ENCODE data around the gene MAPKAPK3. TPM values are rescaled to one million over a fixed set of nuclear protein-coding genes. Genes with fewer than 3 reads are reported as not detected.

Gene MAPKAPK3
- total and polyA plus RNA-seq, 2 of the 4 experiments (the other 2 are of a cell fraction), result 38.3 to 57.2 TPM

- ATAC-seq (ENCODE audit: low read depth) (no peak), DNase-seq (no peak)
- no TSS peak for BruUV-seq (replicated peaks)
- dilution Hi-C loops (cut with HindIII; ENCODE audit: low sequenced_read_pairs, unreplicated experiment) (no loop called here), intact Hi-C loops (cut with micrococcal nuclease) (no loop called here), in situ Hi-C loops (cut with MboI; ENCODE audit: low sequenced_read_pairs) (no loop called here)
- no peaks in the 10 kb centered on the region for H3K79me1 ChIP-seq (ENCODE audit: low read depth in 1 of 2, low read length in 2 of 2)
- no peak for TF ChIP-seq SMC3 (IDR thresholded peaks at IDR 0.05; ENCODE audit: low read depth, low read length)
- no peak for TF ChIP-seq CEBPB (IDR thresholded peaks at IDR 0.05; ENCODE audit: low read depth, low read length)
- TF ChIP-seq FOS (IDR thresholded peaks at IDR 0.05; ENCODE audit: low read depth, low read length), result no peak
- no peak for TF ChIP-seq RFX5 (IDR thresholded peaks at IDR 0.05; ENCODE audit: low read depth, low read length)
- no peak for TF ChIP-seq RAD21 (IDR thresholded peaks at IDR 0.05; ENCODE audit: low read length)
- TF ChIP-seq CTCF (conservative IDR thresholded peaks at IDR 0.05; ENCODE audit: low read depth, low read length), result no peak
- no peak for TF ChIP-seq ELK1 (IDR thresholded peaks at IDR 0.05; ENCODE audit: borderline replicate concordance, low read depth, low read length)
- no peak for TF ChIP-seq MAZ (IDR thresholded peaks at IDR 0.05; ENCODE audit: borderline replicate concordance, low read depth, low read length)
- no peak for TF ChIP-seq RCOR1 (IDR thresholded peaks at IDR 0.05; ENCODE audit: insufficient replicate concordance, low read length)
- no peak for TF ChIP-seq USF2 (IDR thresholded peaks at IDR 0.05; ENCODE audit: low read depth, low read length)
- TF ChIP-seq MAFK (IDR thresholded peaks at IDR 0.05; ENCODE audit: low read depth, low read length), result no peak
- TF ChIP-seq NFE2L2 (IDR thresholded peaks at IDR 0.05; ENCODE audit: low read depth, low read length), result no peak
- TF ChIP-seq POLR2A (IDR thresholded peaks at IDR 0.05; ENCODE audit: low read depth, low read length), result no peak
- TF ChIP-seq BHLHE40 (IDR thresholded peaks at IDR 0.05; ENCODE audit: low read depth, low read length), result no peak
- TF ChIP-seq MXI1 (IDR thresholded peaks at IDR 0.05; ENCODE audit: borderline replicate concordance, low read depth, low read length), result no peak
- no peak for TF ChIP-seq CHD1 (IDR thresholded peaks at IDR 0.05; ENCODE audit: low read depth, low read length)
- no peak overlapping the region for H2BK120ac ChIP-seq (ENCODE audit: low read depth, low read length)
- H2AK5ac ChIP-seq (ENCODE audit: low read depth, low read length), result no peak overlapping the region
- H4K20me1 ChIP-seq (ENCODE audit: insufficient read depth, low read length), result no peaks in the 10 kb centered on the region; the same call in 1 of the 2 replicates
- H3K4me3 ChIP-seq (ENCODE audit: insufficient read depth, low read depth, low read length), result no peak overlapping the region
- no peak overlapping the region for H3K18ac ChIP-seq (ENCODE audit: low read depth, low read length)
- no peak overlapping the region for H2BK5ac ChIP-seq (ENCODE audit: low read depth, low read length, poor library complexity, severe bottlenecking)
- no peak overlapping the region for H4K8ac ChIP-seq (ENCODE audit: low read depth in 2 of 2, low read length in 2 of 2)
- H2BK20ac ChIP-seq (ENCODE audit: low read depth, low read length), result no peak overlapping the region
- no peak overlapping the region for H4K91ac ChIP-seq (ENCODE audit: insufficient read depth, low read depth, low read length)
- POLR2A ChIA-PET (ENCODE audit: unreplicated experiment), result interaction anchor here (0.6 kb wide), 1 partner anchor 269 kb away, joined by 11 read pairs; no protein-coding TSS in a partner anchor
- H3K14ac ChIP-seq (replicated peaks; ENCODE audit: low read depth, low read length), result no peak overlapping the region
- no peaks in the 10 kb centered on the region for H3K4me1 ChIP-seq (ENCODE audit: control insufficient read depth, insufficient read depth, low read length)
- no peak overlapping the region for H3K4ac ChIP-seq (ENCODE audit: low read depth, low read length)
- no peak overlapping the region for H2BK15ac ChIP-seq (ENCODE audit: low read depth, low read length)
- no peaks in the 10 kb centered on the region for H3K9me1 ChIP-seq (ENCODE audit: insufficient read depth, low read length)
- no peak overlapping the region for H3K9ac ChIP-seq (ENCODE audit: low read depth, low read length)
- no peak overlapping the region for H4K5ac ChIP-seq (ENCODE audit: low read depth, low read length)
- H3K23ac ChIP-seq (ENCODE audit: low read depth, low read length), result no peak overlapping the region
- H3K9me3 ChIP-seq (ENCODE audit: control insufficient read depth, insufficient read depth, low read length), result no peaks in the 10 kb centered on the region
- no peak overlapping the region for H3K4me2 ChIP-seq (ENCODE audit: low read depth, low read length)
- no peak overlapping the region for H2AFZ ChIP-seq (replicated peaks; ENCODE audit: low read length, poor library complexity)
- no peak overlapping the region for H2AK9ac ChIP-seq (replicated peaks; ENCODE audit: low read depth, low read length, poor library complexity)
- no peak overlapping the region for H3K56ac ChIP-seq (ENCODE audit: extremely low read depth, insufficient read depth, low read length)
- no CpG with 5 or more reads among the region's 8 CpGs for WGBS, 2 experiments (ENCODE audit: extremely low coverage in 2 of 2, insufficient read length in 1 of 2)
- no peaks in the 10 kb centered on the region for H3K36me3 ChIP-seq (ENCODE audit: control insufficient read depth, insufficient read depth, low read length)
- CTCF ChIA-PET, result no interaction called here
- H3K27me3 ChIP-seq (ENCODE audit: control insufficient read depth, insufficient read depth, low read length), result peaks cover 3% of the 10 kb centered on the region; the same call in 1 of the 2 replicates
- no peak overlapping the region for H3K27ac ChIP-seq (ENCODE audit: insufficient read depth, low read length)
Measured at GRCh38 chr3:50656417-50657195, 39.7 kb downstream of the MAPKAPK3 start.

All from IMR-90 (cell line).